Kidney capillary endothelial cell (primary cell): ENCODE data around the gene NDRG2.
"Not testable (repeated sequence)": the region's sequence is repeated elsewhere in the genome, so short reads cannot be mapped to it uniquely, and the experiment has no call there.

ENCODE experiments used
- DNase-seq: peaks from one replicate; pipeline ENCODE4 v3.0.0-alpha.2; 2018; ENCODE audit warnings: low spot score

The NDRG2 gene

GRCh38 chr14:21033133-21033698, 8.4 kb upstream of the NDRG2 start:
- no peak for DNase-seq

DNA sequence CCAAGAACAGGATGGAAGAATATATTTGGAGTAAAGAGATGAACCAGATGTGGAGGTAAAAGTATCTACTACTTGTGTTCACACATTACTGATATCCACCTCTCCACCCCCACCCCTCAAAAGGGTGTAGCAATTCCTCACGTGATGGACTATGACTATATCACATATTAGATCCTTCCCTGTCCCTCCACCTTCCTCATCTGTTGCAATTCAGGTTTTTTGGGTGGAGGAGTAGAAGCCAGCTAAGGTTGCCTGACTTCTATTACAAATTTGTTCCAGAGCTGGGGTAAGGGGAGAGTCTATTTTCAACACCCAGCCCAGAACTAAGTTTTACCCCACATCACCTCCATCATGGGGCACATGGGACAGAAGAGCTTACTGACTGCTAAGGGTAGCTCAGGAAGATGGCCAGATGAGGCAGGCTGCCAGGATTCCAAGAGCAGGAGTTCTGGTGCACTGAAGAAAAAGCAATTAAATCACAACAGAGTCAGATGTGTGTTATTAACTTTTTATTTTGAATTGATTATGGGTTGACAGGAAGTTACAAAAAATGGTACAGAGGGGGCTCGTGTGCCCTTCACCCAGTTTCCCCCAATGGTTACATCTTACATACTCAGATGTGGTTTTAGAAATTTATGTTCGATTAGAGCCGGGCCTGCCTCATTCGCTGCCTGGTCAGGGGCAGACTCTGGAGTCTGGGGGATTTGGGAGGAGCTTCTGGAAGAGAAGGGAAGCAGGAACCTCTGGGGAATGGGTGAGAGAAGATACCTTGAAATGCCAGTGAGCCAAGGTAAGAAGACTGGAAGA, 7.7 kb upstream of the NDRG2 start:
- no peak for DNase-seq

GRCh38 chr14:21030531-21030930, 5.7 kb upstream of the NDRG2 start:
- DNase-seq = no peak

- DNase-seq = no peak
Measured at GRCh38 chr14:21029917-21030316, 5.1 kb upstream of the NDRG2 start, which contains the start of gene TPPP2. Gene TPPP2 (plus strand): TSS chr14:21030217. CDS start chr14:21030582, 365 bp downstream.

- no peak for DNase-seq
Measured at GRCh38 chr14:21026988-21027315, 2.1 kb upstream of the NDRG2 start.

GRCh38 chr14:21026274-21026987, 1.6 kb upstream of the NDRG2 start:
- no peak for DNase-seq

- DNase-seq = no peak
Measured at GRCh38 chr14:21025371-21026273, 761 bp upstream of the NDRG2 start.

DNA sequence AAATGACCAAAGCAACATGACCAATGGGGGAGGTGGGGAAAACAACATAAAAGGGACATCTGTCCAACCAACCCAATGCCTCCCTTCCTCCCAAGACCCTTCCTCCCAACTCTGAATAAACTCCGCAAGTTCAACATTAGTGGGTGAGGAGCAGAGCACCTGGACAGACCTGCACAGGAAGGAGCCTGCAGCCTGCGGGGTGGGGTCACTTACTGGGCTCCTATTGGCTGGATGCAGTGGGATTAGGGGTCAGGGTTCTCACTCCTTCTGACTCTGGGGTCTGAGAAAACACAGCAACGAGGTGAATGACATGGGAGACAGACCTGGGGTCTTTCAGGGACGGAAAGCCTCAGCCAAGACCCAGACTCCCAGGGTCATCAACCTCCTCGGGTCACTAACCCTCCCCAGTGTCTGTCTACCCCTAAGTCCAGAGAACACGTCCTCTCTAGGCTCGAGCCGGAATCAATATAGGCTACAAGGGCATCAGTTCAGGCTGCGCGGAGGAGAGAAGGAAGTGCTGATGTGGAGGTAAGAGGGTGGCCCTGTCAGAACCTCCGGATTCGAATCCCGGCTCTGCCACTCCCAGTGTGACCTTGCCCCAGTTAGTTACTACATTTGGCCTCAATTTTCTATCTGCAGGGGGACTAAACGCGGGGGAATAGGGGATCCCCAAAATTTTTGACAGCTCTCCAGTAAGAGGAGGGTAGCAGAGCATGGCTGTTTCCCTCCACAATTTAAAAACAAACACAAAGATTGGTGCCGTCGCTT, 860 bp downstream of the NDRG2 start:
- no peak for DNase-seq

GRCh38 chr14:21023174-21023573, 1.7 kb downstream of the NDRG2 start:
- no peak for DNase-seq

GRCh38 chr14:21022686-21023085, 2.2 kb downstream of the NDRG2 start:
- no peak for DNase-seq

DNA sequence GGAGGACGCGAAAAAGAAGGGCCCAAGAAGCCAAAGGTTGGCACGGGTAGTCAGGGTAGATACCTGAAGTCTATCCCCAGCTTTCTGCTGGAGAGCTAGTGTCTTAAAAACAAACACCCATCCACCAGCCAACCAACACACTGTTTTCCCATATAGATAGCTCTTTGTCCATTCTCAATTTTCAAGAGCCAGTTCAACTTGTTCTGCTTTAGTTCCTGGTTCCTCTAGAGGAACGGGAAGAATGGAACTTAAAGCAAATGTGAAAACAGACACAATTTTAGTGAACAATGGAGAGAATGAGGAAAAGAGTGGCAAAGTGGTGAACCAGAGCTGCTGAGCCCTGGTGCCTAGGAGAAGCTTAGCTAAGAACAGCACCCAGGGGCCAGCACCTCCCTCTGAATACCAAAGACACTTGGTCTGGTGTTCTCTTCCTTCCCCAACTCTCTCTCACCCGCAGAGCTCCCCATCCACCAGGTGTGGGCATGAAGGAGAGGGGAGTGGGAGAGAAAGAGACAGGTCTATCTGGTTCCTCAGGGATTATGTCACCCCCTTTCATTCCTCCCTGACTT, 3.8 kb downstream of the NDRG2 start:
- no peak for DNase-seq

- no peak for DNase-seq
Measured at GRCh38 chr14:21019366-21019765, 5.5 kb downstream of the NDRG2 start.

DNA sequence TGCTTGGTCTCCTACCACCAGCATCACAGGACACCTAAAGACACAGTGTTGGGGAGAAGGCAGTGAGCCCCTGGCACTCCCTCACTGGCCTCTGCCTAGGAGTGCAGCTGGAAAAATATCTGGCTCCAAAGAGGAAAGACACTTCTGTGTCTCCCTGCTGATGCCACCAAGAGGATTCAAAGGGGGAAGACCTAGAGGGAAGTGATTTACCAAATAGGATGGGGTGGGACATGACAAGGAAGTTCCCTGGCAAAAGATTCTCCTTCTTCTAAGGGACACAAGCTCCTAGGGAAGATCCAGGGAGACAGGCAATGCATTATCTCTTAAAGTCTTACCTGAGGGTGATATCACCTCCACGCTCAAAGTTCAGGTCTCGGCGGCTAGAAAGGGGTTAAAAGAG, 6.1 kb downstream of the NDRG2 start:
- no peak for DNase-seq

DNA sequence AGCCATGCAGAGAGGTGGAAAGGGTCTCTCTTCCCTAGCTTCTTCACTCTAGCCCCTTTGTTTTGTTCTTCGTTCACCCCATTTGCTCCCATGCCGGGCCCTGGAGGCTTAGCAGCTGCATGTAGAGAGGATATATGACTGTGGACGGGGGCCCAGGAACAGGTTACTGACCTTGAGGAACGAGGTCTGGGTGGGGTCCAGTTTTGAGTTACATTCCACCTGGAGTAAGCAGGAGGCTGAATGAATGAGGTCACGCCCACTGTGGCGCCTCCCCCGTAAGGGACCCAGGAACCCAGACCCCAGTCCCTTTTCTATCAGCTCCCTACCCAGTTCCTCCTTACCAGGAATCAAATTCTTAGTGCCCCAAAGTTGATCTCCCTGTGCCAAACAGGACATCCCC, 6.6 kb downstream of the NDRG2 start:
- no peak for DNase-seq

GRCh38 chr14:21017528-21018245, 7.2 kb downstream of the NDRG2 start:
- DNase-seq = no peak

DNA sequence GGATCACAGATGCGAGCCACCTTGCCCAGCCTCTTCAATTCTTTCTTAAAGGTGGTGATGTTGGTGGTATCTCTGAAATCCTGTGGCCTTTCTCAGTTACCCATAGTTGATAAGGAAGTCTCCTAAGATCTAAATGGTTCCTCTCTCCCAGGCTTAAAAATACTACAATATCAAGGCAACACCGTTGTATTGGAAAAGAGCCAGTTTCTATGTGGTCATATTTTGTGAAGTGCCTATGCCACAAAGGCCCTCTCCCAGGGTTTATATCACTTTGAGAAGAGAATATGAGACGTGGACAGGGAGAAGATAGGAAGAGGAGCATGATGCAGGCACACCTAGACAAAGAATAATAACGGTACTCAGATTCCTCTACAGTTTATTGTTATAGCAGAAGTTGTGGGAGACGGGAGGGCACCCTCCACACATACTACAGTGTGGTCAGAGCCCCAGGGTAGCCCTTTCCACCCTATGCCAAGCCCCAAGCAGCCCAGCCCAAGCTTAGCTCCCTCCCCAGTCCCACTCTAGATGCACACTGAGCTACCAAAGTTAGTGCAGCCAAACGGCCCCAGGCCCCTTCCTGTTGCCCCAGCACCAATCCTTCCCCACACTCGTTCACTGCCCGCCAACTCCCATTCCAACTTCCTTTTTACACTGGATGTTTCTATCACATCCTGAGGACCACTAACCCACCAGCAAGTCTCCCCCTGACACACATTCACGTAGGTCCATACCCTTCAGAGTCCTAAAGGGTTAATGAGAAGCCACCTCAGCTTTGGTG, 8.3 kb downstream of the NDRG2 start:
- no peak for DNase-seq

GRCh38 chr14:21015312-21015711, 9.5 kb downstream of the NDRG2 start:
- no peak for DNase-seq

DNA sequence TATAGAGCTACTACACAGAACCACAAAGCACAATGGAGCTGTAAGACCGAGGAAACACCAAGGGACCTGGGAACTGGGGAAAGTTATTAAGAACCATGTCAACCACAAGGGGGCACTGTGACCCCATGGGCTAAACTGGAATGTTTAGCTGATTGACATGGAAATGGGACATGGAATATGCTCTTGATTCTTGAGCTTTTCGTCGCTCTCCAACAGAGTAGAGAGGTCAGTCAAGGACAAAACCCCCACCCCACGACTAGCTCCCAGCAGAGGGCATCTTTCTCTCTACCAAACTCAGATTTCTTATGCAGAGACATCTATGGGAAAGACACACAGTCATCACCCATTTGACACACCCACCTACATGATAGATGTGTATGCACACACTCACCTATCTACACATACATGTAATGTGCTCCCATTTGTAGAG, 10.1 kb downstream of the NDRG2 start:
- DNase-seq = peak; percentile 78

DNA sequence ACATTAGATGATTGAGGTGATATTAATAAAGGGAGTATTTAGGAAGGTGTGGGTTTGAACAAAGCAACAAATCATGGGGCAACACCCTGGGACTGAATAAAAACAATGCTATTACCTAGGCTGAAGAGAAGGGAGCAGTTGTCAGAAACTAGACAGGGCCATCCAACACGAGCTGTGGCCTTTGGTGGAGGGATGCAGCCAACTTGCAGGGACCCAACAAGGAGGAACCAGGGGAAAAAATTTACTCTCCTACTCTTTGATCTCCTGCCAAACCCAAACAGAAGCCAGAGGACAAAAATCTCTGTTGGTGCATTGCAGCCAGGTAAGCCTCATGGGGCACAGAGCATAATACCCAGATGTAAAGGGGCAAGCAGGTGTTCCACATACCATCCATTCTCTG, 13.7 kb downstream of the NDRG2 start:
- no peak for DNase-seq

DNA sequence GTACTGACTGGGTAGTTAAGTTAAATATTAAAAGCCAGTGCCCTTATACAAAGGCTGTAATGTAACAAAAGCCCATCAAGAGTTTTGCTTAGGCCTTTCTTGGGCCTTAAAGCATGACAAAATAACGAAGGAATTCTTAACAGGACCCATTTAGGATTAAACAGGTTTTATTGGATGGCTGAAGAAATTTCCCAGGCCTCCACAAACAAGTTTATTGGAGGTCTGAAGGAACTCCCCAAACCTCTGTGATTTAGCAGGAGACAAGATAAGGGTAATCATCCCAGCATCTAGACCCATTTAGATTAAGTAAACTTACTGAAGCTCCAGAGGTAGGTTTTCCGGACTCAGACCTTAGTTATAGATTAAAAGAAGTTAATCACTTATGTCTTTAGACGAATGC, 15.1 kb downstream of the NDRG2 start:
- DNase-seq = not testable (repeated sequence)
